Measurements from ENCODE around the gene CANT1.
"Not testable (repeated sequence)": the region's sequence is repeated elsewhere in the genome, so short reads cannot be mapped to it uniquely, and the experiment has no call there.

The CANT1 gene

GRCh38 chr17:79043191-79043930 lies 33.8 kb upstream of the CANT1 start:
- DNase-seq: no peak

GRCh38 chr17:79042421-79043190 lies 33.0 kb upstream of the CANT1 start:
- no peak for DNase-seq

- DNase-seq: no peak
These were observed 32.3 kb upstream of the CANT1 start for GRCh38 chr17:79041723-79042420.

- no peak for DNase-seq
These were observed 31.5 kb upstream of the CANT1 start for GRCh38 chr17:79041041-79041570.

- no peak for DNase-seq
These were observed 30.3 kb upstream of the CANT1 start for GRCh38 chr17:79039886-79040285.

GRCh38 chr17:79039171-79039570 lies 29.6 kb upstream of the CANT1 start:
- DNase-seq: no peak

GRCh38 chr17:79038545-79039135 lies 29.1 kb upstream of the CANT1 start:
- no peak for DNase-seq

- no peak for DNase-seq
These were observed 27.0 kb upstream of the CANT1 start for GRCh38 chr17:79036596-79036995.

- no peak for DNase-seq
These were observed 26.6 kb upstream of the CANT1 start for GRCh38 chr17:79036181-79036580.

- no peak for DNase-seq
These were observed 26.1 kb upstream of the CANT1 start for GRCh38 chr17:79035686-79036085.

GRCh38 chr17:79034931-79035485 lies 25.4 kb upstream of the CANT1 start:
- no peak for DNase-seq

- no peak for DNase-seq
These were observed 24.4 kb upstream of the CANT1 start for GRCh38 chr17:79033741-79034501.

- DNase-seq: no peak
These were observed 23.6 kb upstream of the CANT1 start for GRCh38 chr17:79033046-79033616.

- no peak for DNase-seq
These were observed 22.7 kb upstream of the CANT1 start for GRCh38 chr17:79031996-79032875.

GRCh38 chr17:79030636-79031035 lies 21.1 kb upstream of the CANT1 start:
- not testable (repeated sequence) for DNase-seq

GRCh38 chr17:79029327-79030009 lies 19.9 kb upstream of the CANT1 start:
- no peak for DNase-seq

GRCh38 chr17:79028496-79029326 lies 19.1 kb upstream of the CANT1 start:
- DNase-seq: no peak

- DNase-seq: no peak
These were observed 18.4 kb upstream of the CANT1 start for GRCh38 chr17:79027925-79028491.
